Activated CD4-positive, CD25-positive, alpha-beta regulatory T cell treated with anti-CD3 and anti-CD28 coated beads, Interleukin-2, amount 50 U/mL, for 24 hours (primary cell): ENCODE measurements around the gene IMPDH1.
A peak's percentile ranks its signal among the peaks of the same experiment; 100 is the strongest.

Experiments used
- ATAC-seq, 2 donors: fragments of 150-1000 bp; cut with Tn5 transposase; one replicate each; pipeline ENCODE4 v1.10.0; 2021; ENCODE audit warnings: mild to moderate bottlenecking in 1 of 2, moderate library complexity in 1 of 2

The IMPDH1 gene

GRCh38 chr7:128404886-128405470 is 4.8 kb downstream of the IMPDH1 start:
- ATAC-seq = no peak

GRCh38 chr7:128404143-128404681 is 5.6 kb downstream of the IMPDH1 start:
- ATAC-seq = no peak

- no peak for ATAC-seq
Measured at GRCh38 chr7:128403676-128404075, 6.1 kb downstream of the IMPDH1 start.

GRCh38 chr7:128402356-128402755 is 7.4 kb downstream of the IMPDH1 start:
- no peak for ATAC-seq

- no peak for ATAC-seq
Measured at GRCh38 chr7:128400566-128400965, 9.2 kb downstream of the IMPDH1 start.

GRCh38 chr7:128399991-128400390 is 9.8 kb downstream of the IMPDH1 start:
- no peak for ATAC-seq

GRCh38 chr7:128398841-128399135 is 11.0 kb downstream of the IMPDH1 start:
- ATAC-seq = no peak

GRCh38 chr7:128398016-128398840 is 11.6 kb downstream of the IMPDH1 start:
- no peak for ATAC-seq

GRCh38 chr7:128396357-128396756 is 13.4 kb downstream of the IMPDH1 start:
- no peak for ATAC-seq

GRCh38 chr7:128395748-128396147 is 14.0 kb downstream of the IMPDH1 start:
- no peak for ATAC-seq

GRCh38 chr7:128394904-128395496 is 14.8 kb downstream of the IMPDH1 start:
- no peak for ATAC-seq

- no peak for ATAC-seq
Measured at GRCh38 chr7:128393526-128394330, 16.1 kb downstream of the IMPDH1 start.

- ATAC-seq = no peak
Measured at GRCh38 chr7:128392446-128393327, 17.1 kb downstream of the IMPDH1 start.

GRCh38 chr7:128391805-128392204 is 18.0 kb downstream of the IMPDH1 start:
- no peak for ATAC-seq

- no peak for ATAC-seq
Measured at GRCh38 chr7:128390871-128391565, 18.8 kb downstream of the IMPDH1 start.

GRCh38 chr7:128389618-128390329 is 20.0 kb downstream of the IMPDH1 start:
- no peak for ATAC-seq

GRCh38 chr7:128389085-128389617 is 20.6 kb downstream of the IMPDH1 start:
- no peak for ATAC-seq

GRCh38 chr7:128388145-128388485 is 21.7 kb downstream of the IMPDH1 start:
- no peak for ATAC-seq

- peak; percentile 75 to 79 for ATAC-seq
Measured at GRCh38 chr7:128387216-128388144, 22.3 kb downstream of the IMPDH1 start.
